Right renal cortex interstitium (tissue), 3 donors: ENCODE data around the gene MFN2. TPM values are rescaled to one million over a fixed set of nuclear protein-coding genes. Genes with fewer than 3 reads are reported as not detected.

Experiments
- DNase-seq, 3 donors: peaks; one replicate each; pipeline ENCODE4 v3.0.0-alpha.2; 2013; ENCODE audit warnings: low read depth in 3 of 3, low spot score in 2 of 3
- polyA plus RNA-seq, 3 donors: library from polyadenylated mRNA; unstranded; fragments of 120-200 nt; gene quantifications; one replicate each; pipeline ENCODE4 v1.2.1, GENCODE V29; 2013; ENCODE audit not compliant: insufficient read length in 3 of 3

The MFN2 gene
- polyA plus RNA-seq, 3 donors, result 73.1 to 77.8 (median 74.1) TPM

DNA sequence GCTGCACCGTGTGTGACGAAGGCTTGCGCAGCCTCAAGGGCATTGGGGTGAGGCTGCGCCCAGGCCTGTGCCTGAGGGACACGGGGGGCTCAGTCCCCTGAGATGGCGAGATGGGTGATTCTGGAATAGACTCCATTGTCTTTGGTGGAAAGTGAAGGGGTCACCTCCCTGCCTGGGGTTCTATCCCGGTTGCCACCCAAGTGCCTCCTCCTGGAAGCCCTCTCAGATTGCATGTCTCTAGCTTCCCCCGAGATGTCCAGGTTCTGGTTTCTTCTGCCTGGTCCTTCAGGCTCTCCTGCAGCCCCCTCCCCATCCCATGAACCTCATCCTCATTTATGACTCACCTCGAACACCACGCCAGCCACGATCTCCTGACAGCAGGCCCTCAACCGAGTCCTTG is 22.3 kb upstream of the MFN2 start:
- no peak for DNase-seq

DNA sequence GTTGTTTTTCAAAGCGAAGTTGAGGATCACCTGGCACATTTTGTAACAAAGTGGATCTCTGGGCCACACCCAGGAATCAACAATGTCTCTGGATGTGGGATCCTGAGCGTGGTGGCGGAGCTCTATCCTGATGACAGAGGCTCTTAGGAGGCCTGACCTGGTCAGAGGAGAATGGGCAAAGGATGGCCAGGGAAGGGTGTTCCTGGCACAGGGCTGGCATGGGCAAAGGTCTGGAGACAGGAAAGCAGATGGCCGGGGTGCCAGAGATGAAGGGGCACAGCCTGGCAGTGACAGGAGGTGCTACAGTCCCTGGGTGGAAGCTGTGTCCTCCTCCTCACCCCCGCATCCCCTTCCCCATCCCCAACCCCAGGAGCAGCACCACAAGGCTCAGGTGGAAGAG is 20.0 kb upstream of the MFN2 start:
- DNase-seq, result no peak

DNA sequence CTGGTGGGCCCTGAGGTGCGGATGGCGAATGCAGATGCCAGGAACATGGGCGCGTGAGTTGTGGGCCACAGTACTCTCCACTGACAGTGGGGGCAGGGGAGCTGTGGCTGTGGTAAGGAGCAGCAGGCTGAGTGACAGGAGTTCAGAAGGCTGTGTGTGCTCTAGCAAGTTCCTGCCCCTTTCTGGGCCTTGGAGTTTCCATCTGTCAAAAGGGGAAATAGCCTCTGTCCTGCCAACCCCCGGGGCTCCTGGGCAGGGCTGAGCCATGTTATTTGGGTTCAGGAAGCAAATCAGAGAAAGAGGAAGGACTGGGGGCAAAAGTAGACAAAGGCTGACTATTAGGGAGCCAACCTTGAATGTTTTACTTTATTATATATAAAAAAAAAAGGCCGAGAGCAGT is 19.5 kb upstream of the MFN2 start:
- no peak for DNase-seq

DNA sequence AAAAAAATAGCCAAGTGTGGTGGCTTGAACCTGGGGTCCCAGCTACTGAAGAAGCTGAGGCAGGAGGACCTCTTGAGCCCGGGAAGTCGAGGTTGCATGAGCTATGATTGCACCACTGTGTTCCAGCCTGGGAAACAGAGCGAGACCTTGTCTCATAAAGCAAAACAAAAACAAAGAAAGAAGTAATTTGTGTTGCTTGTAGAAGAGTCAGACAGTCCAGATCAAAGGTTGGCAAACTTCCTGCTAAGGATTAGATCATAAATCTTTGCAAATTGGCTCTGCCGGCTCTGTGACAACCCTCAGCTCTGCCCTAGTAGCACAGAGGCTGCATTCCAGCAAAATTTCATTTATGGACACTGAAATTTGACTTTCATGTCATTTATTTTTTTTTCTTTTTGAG is 19.0 kb upstream of the MFN2 start:
- peak in 1 of 3 donors; percentile 64 for DNase-seq

DNA sequence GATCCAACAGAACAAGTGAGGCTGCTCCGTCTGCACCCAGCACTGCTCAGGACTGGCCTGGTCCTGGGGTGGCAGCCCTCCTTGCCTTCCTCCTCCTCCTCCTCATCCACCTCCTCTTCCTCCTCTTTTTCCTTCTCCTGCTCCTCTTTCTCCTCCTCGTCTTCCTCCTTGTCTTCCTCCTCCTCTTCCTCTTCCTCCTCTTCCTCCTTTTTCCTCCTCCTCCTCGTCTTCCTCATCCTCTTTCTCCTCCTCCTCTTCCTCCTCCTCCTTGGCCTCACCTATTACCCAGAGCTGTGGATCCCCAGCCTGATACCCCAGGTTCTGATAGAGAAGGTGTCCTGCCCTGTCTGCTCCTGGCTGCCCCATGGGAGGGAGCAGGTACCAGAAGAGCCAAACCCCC is 16.6 kb upstream of the MFN2 start:
- no peak for DNase-seq

DNA sequence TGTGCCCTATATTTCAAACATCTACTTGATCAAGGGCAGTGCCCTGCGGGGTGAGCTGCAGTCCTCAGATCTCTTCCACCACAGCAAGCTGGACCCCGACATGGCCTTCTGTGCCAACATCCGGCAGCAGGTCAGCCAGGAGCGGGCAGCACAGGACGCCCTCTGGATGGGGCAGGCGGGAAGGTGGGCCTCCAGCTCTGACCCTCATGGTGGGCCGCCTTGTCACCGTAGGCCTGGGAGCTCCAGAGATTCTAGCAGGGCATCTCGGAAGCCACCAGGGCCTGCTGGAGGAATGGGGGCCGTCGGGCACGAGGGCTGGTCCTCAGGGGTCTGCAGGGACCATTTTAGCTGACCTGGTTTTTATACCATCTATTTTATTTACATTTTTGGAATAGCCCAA is 15.6 kb upstream of the MFN2 start:
- DNase-seq, result no peak

DNA sequence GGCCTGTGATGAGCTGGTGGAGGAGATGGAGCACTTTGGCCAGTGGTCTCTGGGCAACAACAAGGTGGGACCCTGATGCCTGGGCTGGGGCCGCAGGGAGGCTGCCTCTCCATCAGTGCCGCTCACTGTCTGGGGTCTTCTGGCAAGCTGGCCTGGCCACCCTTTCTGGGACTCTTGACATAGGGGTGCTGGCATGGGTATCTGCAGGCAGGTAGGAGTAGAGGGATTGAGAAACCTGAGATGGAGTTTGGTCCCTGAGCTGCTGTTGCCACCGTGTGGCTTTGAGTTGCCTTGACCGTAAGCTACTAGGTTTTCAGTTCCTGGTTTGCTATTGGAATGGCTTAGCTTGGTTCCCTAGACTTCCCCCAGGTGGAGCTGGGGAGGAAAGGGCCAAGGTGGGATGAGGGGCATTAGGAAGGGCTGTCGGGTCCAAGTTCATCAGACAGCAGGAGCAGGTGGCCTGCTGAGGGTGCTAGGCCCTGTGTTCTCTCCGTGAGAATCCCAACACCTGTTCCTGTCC is 13.2 kb upstream of the MFN2 start:
- peak in 1 of 3 donors; percentile 32 for DNase-seq

DNA sequence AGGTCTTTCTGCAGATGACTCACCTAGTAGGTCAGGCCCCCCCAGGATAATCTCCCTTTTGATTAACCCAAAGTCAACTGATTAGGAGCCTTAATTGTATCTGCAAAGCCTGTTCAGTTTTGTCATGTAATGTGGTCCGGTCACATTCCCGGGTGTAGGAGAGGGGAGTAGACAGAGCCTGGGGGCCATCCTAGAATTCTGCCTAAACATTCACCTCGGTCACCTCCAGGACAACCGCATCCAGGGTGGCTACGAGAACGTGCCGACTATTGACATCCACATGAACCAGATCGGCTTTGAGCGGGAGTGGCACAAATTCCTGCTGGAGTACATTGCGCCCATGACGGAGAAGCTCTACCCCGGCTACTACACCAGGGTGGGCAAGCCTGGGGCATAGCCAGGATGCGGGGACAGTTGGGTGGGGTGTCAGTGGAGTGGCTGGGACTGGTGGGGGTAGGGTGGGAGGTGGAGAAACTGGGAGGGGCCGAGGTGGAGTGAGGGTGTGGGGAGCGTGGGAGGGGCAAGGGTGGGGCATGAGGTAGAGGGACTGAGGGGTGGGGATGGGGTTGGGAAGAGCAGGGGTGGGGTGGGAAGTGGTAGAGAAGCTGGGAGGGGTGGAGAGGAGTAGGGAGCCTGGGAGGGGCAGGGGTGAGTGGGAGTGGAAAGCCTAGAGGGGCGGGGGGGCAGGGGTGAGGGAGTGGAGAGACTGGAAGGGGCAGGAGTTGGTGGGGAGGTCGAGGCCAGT is 9.6 kb upstream of the MFN2 start:
- no peak for DNase-seq

DNA sequence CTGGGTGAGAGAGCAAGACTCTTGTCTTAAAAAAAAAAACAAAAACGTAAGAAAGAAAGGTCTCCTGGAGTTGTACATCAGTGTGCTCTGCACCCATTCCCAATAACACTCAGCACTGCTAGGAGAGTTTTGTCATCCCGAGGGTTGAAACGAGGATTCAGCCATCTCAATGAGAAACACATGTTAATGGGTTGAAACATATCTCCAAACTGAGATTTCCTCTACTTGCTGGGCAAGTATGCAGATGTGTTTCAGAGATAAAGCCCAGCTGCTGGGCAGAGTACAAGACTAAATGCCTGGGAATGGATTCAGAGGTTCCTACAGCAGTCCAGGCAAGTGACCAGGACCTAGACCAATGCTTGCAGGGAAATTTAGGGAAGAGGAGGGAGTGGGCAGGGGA is 2.6 kb upstream of the MFN2 start:
- no peak for DNase-seq

DNA sequence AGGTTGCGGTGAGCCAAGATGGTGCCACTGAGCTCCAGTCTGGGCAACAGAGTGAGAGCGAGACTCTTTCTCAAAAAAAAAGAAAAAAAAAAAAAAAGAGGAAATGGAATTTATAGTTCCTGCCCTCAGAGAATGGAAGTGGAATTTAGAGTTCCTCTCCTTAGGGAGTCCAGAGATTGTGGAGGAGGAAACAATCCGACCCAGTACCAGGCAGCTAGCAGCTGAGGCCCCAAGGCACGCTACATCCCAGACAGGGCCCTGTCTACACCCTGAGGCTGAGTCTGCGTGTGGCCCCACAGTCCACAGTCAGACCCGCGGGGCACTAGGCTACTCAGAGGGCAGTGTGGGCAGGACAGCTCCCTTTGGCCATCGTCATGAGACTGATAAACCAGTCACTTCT is 1.9 kb upstream of the MFN2 start:
- DNase-seq, result no peak

DNA sequence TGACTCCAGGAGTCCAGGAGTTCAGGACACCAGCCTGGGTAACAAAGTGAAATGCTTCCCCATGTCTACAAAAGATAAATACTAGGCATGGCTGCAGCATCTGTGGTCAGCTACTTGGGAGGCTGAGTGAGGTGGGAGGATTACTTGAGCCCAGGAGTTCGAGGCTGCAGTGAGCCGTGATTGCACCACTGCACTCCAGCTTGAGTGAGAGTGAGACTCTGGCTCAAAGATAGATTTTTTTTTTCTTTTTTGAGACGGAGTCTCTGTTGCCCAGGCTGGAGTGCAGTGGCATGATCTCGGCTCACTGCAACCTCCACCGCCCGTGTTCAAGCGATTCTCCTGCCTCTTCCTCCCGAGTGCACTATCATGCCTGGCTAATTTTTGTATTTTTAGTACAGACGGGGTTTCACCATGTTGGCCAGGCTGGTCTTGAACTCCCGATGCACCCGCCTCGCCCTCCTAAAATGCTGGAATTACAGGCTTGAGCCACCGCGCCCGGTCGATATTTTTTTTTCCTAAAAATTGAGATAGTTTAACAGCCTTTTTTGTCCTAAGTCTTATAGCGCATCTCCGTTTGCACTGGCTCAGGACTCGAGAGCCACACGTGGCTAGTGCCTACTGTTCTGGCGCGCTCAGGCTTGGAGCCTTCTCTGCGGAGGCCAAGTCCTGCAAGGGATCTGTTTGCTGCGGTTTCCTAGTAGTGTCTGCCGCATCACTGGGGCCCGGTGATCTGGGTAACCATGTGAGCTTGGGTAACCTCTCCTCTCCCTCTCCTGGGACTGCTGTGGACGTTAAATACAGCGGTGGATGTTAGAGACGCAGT is 1.0 kb upstream of the MFN2 start:
- DNase-seq, result peak in 1 of 3 donors; percentile 2

DNA sequence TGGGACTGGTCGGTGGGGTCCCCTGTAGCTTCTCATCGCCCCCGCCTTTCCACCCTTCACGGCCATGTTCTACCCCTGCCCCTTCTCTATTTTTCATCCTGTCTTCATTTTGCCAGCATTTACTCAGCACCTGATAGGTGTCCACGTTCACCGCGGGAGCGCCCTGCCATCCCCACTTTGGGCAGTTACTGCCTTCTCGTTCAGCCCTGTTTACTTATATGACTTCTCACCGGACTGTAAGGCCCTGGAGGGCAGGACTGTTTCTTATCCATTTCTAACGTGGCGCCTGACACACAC is 380 bp downstream of the MFN2 start:
- peak in 1 of 3 donors; percentile 3 for DNase-seq

DNA sequence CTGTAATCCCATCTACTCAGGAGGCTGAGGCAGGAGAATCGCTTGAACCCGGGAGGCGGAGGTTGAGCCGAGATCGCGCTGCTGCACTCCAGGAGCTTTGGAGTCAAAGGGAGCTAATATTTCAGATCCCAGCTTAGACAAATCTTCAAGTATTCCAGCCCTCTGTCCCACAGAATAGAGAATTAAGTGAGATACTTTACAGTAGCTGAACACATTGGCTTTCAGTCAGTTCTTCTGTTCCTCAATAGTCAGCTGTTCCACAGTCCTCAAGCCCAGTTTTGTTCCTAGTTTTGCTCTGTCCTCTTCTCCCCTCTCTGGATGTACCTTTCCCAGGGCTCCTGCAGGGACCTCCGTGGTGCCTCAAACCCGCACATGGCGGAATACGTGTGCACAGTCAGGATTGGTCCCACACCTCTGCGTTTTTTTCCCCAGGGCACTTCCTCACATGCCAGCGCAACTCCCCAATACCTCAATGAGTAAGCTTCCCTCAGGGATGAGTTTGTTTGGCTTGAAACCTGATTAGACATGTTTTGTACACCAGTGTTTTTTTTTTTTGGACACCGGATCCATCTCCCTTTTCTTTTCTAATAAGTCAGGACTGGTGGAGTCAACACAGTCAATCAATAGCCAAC is 1.2 kb downstream of the MFN2 start:
- DNase-seq, result no peak

DNA sequence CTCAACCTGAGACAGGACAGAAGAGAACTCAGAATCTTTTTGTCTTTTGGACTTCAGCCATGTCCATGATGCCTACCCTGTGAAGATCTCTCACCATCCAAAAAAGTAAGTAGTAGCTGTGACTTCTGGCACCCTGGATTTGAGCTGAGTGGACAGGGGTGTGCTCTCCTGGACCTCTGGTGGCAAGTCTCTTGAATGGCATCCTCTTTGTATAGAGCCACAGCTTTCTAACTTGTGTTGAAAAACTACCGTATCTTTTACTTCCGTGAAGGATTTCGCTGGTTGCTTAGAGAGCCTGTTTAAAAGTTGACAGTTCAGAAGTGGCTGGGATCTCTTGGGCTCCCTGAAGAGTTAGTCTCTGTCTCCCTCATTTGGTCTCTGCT is 1.8 kb downstream of the MFN2 start:
- no peak for DNase-seq

DNA sequence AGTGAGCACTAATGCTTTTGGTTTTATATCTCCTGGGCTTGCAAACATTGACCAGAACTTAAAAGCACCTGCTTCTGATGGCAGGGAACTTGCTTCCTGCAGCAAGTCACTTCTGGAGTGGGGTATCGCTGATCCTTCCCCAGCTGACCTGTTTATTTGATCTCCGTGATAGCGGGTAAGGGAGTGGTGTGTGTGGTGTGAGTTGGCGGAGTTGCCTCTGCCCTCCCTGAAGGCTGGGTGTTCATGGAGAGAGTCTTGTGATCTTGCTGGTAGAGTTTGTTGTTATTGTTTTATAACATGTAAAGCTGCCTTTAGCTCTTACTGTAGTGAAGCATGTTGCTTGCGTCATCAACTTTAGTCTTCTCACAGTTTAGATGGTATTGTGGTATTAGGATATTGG is 3.9 kb downstream of the MFN2 start:
- DNase-seq, result no peak

DNA sequence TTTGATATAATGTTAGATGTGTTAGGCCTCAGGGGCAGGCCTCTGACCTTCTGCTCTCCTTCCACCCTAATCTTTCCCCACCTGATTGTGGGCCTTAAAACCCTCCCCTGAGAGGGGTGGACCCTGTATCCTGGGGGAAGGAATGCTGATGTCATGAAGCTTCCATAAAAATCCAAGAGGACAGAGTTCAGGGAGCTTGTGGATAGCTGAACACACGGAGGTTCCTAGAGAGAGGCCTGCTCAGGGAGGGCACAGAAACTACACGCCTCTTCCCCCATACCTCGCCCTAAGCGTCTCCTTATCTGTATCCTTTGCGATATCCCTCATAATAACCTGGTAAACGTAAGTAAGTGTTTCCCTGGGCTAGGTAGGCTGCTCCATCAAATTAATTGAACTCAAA is 4.3 kb downstream of the MFN2 start:
- DNase-seq, result no peak

DNA sequence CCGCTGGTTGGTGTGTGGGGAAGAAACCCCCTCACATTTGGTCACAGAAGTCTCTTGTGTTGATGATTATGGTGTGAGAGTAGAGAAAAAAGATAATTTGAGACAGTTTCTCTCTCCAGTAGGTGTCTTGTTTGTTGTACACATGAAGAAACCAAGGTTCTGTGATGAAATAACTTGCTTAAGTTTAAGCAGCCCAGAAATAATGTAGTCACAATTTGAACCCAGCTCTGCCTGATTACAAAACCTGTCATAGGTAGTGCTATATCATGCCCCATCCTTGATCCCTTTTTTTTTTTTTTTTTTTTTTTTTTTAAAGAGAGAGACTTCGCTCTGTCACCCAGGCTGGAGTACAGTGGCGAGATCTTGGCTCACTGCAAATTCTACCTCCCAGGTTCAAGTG is 4.9 kb downstream of the MFN2 start:
- no peak for DNase-seq

DNA sequence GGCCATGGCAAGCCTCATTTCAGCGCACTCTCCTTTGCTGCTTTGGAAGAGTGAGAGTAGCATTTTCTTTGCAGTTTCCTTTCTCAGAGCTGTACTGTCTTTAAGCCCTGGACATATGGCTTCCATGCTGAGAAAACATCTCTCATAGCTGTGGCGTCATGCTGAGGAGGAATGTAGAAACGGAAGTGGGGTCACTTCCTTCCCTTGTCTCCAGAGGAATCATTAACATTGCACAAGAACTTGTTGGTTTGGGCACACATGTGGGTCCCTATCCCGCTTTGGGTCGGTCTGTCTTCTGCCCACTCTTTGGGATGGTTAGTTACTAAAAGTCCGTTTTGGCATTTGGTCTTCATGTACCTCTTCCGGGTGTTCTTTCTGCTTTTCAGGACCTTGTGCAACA is 5.6 kb downstream of the MFN2 start:
- no peak for DNase-seq

DNA sequence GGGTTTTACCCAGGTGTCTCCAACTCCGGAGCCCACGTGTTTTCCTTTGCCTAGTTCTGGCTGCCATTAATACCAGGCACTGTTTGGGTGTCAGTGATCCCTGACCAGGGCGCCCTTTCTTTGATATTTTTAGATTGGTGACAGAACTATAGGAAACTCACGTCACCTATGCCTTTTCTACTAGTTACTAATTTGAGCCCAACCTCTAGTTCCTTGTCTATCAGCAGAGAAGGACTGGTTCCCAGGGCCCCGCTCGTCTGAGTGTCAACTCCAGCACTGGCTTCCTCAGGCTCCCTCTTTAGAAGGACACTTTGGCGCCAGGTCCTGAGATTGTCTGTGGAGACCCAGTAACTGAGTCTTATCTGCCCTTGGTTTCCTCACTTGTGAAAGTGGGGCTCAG is 9.4 kb downstream of the MFN2 start:
- DNase-seq, result no peak

DNA sequence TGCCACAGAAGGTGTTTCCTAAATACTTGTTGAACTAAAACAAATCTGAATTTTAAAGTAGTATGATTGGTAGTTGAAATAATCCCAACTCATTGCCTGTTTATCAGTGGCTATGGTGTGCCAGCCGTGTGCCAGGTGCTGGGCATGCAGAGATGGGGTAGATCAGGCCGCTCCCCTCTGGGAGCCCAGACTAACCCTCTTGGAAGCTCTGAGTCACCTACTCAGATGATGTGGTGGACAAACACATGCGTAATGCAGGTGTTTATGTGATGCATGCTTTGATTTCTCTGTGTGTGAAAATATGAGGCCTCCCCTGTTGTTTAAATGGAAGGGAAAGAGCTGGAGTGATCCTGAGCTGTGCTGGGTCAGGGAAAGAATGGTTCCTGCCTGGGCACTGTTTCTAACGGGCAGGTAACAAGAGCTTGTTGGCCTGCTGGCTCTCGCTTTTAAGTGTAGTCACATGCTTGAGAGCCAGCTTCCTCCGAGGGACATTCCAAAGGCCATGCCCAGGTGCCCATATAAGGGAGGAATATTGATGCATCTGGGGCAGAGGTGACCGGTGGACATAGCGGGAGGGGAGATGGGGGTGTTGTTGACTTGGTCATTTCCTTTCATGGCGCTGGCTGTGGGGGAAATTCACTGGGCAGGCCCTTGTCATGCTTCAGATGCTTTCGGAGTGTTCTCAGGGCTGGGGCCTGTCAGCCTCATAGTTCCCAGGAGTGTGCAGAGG is 10.2 kb downstream of the MFN2 start:
- DNase-seq, result no peak
